Activated naive CD8-positive, alpha-beta T cell treated with anti-CD3 and anti-CD28 coated beads, Interleukin-2, amount 50 U/mL, for 16 hours (primary cell): ENCODE results near the gene SFRP2.

Experiments
- DNase-seq: peaks from one replicate; pipeline ENCODE4 v3.0.0-alpha.2; 2020; ENCODE audit warnings: low read depth, low spot score

The SFRP2 gene

GRCh38 chr4:153798420-153798819, 9.5 kb upstream of the SFRP2 start:
- no peak for DNase-seq

- DNase-seq: no peak
Observed at GRCh38 chr4:153794006-153794405, 5.1 kb upstream of the SFRP2 start.

GRCh38 chr4:153792618-153793247, 3.9 kb upstream of the SFRP2 start:
- DNase-seq: no peak

- DNase-seq: no peak
Observed at GRCh38 chr4:153791746-153792617, 3.1 kb upstream of the SFRP2 start.

- no peak for DNase-seq
Observed at GRCh38 chr4:153790962-153791551, 2.2 kb upstream of the SFRP2 start.

GRCh38 chr4:153790500-153790865, 1.6 kb upstream of the SFRP2 start:
- no peak for DNase-seq

GRCh38 chr4:153789741-153790499, 1.0 kb upstream of the SFRP2 start:
- DNase-seq: no peak

- DNase-seq: no peak
Observed at GRCh38 chr4:153788051-153788412, 851 bp downstream of the SFRP2 start.

GRCh38 chr4:153787575-153787974, 1.3 kb downstream of the SFRP2 start:
- DNase-seq: no peak

GRCh38 chr4:153787061-153787560, 1.8 kb downstream of the SFRP2 start:
- no peak for DNase-seq

- no peak for DNase-seq
Observed at GRCh38 chr4:153785910-153786721, 2.8 kb downstream of the SFRP2 start.

- DNase-seq: no peak
Observed at GRCh38 chr4:153784166-153784699, 4.7 kb downstream of the SFRP2 start.

GRCh38 chr4:153782581-153782980, 6.3 kb downstream of the SFRP2 start:
- no peak for DNase-seq

- DNase-seq: no peak
Observed at GRCh38 chr4:153781717-153782416, 7.0 kb downstream of the SFRP2 start.

GRCh38 chr4:153781280-153781679, 7.6 kb downstream of the SFRP2 start:
- DNase-seq: no peak

- no peak for DNase-seq
Observed at GRCh38 chr4:153780876-153781275, 8.0 kb downstream of the SFRP2 start.

GRCh38 chr4:153780221-153780620, 8.7 kb downstream of the SFRP2 start:
- DNase-seq: no peak

- no peak for DNase-seq
Observed at GRCh38 chr4:153778383-153778782, 10.5 kb downstream of the SFRP2 start.

- DNase-seq: no peak
Observed at GRCh38 chr4:153777421-153777820, 11.5 kb downstream of the SFRP2 start.

- DNase-seq: no peak
Observed at GRCh38 chr4:153776601-153777000, 12.3 kb downstream of the SFRP2 start.
